C4-2B (cell line): Measurements from ENCODE around the gene BLMH.

Source experiments
- H3K27ac ChIP-seq: fragments of 450-650 bp; 2 replicates; pipeline ENCODE4 v1.5.1; 2017
- CTCF ChIP-seq: fragments of 450-650 bp; conservative IDR thresholded peaks from 2 replicates; pipeline ENCODE4 v1.5.1; 2017; ENCODE audit warnings: mild to moderate bottlenecking
- ZFX ChIP-seq: fragments of 450-650 bp; IDR thresholded peaks from 2 replicates; pipeline ENCODE4 v1.6.1; 2017

Gene BLMH

GRCh38 chr17:30291543-30292285, at the start of gene BLMH:
Gene BLMH, minus strand, starts transcription at chr17:30291944. Its CDS starts 125 bp downstream, at chr17:30291819.
- TF ChIP-seq CTCF (no peak), ZFX (peak; percentile 78)
- peak within 1 kb of the TSS; percentile 90 for H3K27ac ChIP-seq

- peak overlapping the region; percentile 30; the same call in 1 of the 2 replicates for H3K27ac ChIP-seq
- TF ChIP-seq CTCF (no peak), ZFX (no peak)
These were observed 49.1 kb upstream of the BLMH start for GRCh38 chr17:30340801-30341356.

- TF ChIP-seq CTCF (no peak), ZFX (no peak)
- no peak overlapping the region for H3K27ac ChIP-seq
These were observed 47.3 kb upstream of the BLMH start for GRCh38 chr17:30339086-30339485.

GRCh38 chr17:30337393-30337999, 45.8 kb upstream of the BLMH start:
- no peak overlapping the region for H3K27ac ChIP-seq
- TF ChIP-seq CTCF = no peak

GRCh38 chr17:30336369-30337171, 44.8 kb upstream of the BLMH start:
- TF ChIP-seq ZFX (no peak), CTCF (peak; percentile 94)
- no peak overlapping the region for H3K27ac ChIP-seq

GRCh38 chr17:30334421-30334820, 42.7 kb upstream of the BLMH start:
- no peak overlapping the region for H3K27ac ChIP-seq

More at GRCh38 chr17:30334421-30334820, 42.7 kb upstream of the BLMH start:
- TF ChIP-seq ZFX = no peak
- TF ChIP-seq CTCF = no peak
